ENCODE data around the gene TSPOAP1.
A peak's percentile ranks its signal among the peaks of the same experiment; 100 is the strongest.

The TSPOAP1 gene

GRCh38 chr17:58312021-58312630, 16.5 kb downstream of the TSPOAP1 start:
- Histone ChIP-seq H4K91ac (ENCODE audit: low read length) (no peak overlapping the region), H3K36me3 (ENCODE audit: control insufficient read depth in 1 of 2, insufficient read depth in 2 of 2, low read depth in 1 of 2, low read length in 2 of 2) (no peaks in the 10 kb centered on the region), H3K4me3 (ENCODE audit: insufficient read depth in 1 of 2, low read depth in 1 of 2, low read length in 2 of 2) (peak overlapping the region in 1 of 2 experiments; percentile 4), H2AK5ac (ENCODE audit: low read length, severe bottlenecking) (no peak overlapping the region), H3K4me1 (ENCODE audit: control insufficient read depth, insufficient read depth, low read depth, low read length) (no peaks in the 10 kb centered on the region), H3K18ac (ENCODE audit: low read depth in 1 of 2, low read length in 2 of 2) (no peak overlapping the region), H3K79me1 (replicated peaks; ENCODE audit: low read length, poor library complexity, severe bottlenecking) (no peaks in the 10 kb centered on the region), H2BK5ac (ENCODE audit: low read depth, low read length, poor library complexity, severe bottlenecking) (no peak overlapping the region), H3K9me3 (ENCODE audit: control insufficient read depth, low read length) (no peaks in the 10 kb centered on the region), H3K4ac (ENCODE audit: low read depth in 1 of 2, low read length in 2 of 2) (no peak overlapping the region), H2BK120ac (ENCODE audit: low read depth, low read length) (no peak overlapping the region), H4K8ac (ENCODE audit: low read length) (no peak overlapping the region), H3K27me3 (ENCODE audit: control insufficient read depth in 1 of 2, insufficient read depth in 1 of 2, low read length in 2 of 2) (peaks cover 27 to 35% of the 10 kb centered on the region in 2 experiments), H2BK12ac (ENCODE audit: low read length in 2 of 2) (no peak overlapping the region), H2BK15ac (ENCODE audit: low read depth, poor library complexity, severe bottlenecking) (no peak overlapping the region), H3K4me2 (ENCODE audit: low read length, poor library complexity, severe bottlenecking) (no peak overlapping the region), H3K9ac (ENCODE audit: low read length) (no peak overlapping the region), H3K23ac (ENCODE audit: low read length in 2 of 2) (no peak overlapping the region), H3K14ac (ENCODE audit: low read length in 2 of 2) (no peak overlapping the region), H2AFZ (ENCODE audit: low read depth, low read length) (no peak overlapping the region), H3K27ac (ENCODE audit: low read length, poor library complexity, severe bottlenecking) (no peak overlapping the region)
- DNase-seq, result no peak
- 84% methylated on average over 20 of the region's 23 CpGs for WGBS

DNA sequence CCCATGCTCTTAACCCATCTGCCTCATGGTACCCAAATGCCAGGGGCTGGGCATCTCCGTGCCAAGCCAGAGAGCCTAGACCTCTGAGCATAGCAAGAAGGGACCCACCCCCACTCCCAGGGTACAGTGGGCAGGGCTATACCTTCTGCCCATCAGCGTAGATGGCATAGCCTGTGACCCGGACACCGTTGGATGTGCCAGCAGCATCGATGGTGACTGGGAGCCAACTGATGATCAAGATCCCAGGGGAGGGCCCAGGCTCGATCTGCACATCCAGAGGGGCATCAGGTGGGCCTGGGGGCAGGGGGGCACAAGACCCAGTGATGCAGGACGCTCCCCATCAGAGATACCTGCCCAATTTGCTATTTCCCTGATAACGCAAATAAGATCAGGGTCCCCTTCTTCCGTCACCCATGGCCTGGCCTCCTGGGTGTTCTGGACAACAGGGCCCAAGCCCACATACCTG, 17.1 kb downstream of the TSPOAP1 start:
- H3K23ac ChIP-seq (ENCODE audit: low read length in 2 of 2), result no peak overlapping the region
- no peak overlapping the region for H3K14ac ChIP-seq (ENCODE audit: low read length in 2 of 2)
- no peaks in the 10 kb centered on the region for H3K79me1 ChIP-seq (replicated peaks; ENCODE audit: low read length, poor library complexity, severe bottlenecking)
- no peak for DNase-seq
- H2AFZ ChIP-seq (ENCODE audit: low read depth, low read length), result no peak overlapping the region
- H3K27me3 ChIP-seq (ENCODE audit: control insufficient read depth in 1 of 2, insufficient read depth in 1 of 2, low read length in 2 of 2), result peaks cover 29 to 40% of the 10 kb centered on the region in 2 experiments
- no peak overlapping the region for H2BK5ac ChIP-seq (ENCODE audit: low read depth, low read length, poor library complexity, severe bottlenecking)
- H4K8ac ChIP-seq (ENCODE audit: low read length), result no peak overlapping the region
- no peak overlapping the region for H2BK120ac ChIP-seq (ENCODE audit: low read depth, low read length)
- 88% methylated on average over 9 of the region's 9 CpGs for WGBS
- H3K18ac ChIP-seq (ENCODE audit: low read depth in 1 of 2, low read length in 2 of 2), result no peak overlapping the region
- no peak overlapping the region for H4K91ac ChIP-seq (ENCODE audit: low read length)
- H2BK12ac ChIP-seq (ENCODE audit: low read length in 2 of 2), result no peak overlapping the region
- H2BK15ac ChIP-seq (ENCODE audit: low read depth, poor library complexity, severe bottlenecking), result peak overlapping the region; percentile 19
- no peaks in the 10 kb centered on the region for H3K36me3 ChIP-seq (ENCODE audit: control insufficient read depth in 1 of 2, insufficient read depth in 2 of 2, low read depth in 1 of 2, low read length in 2 of 2)
- no peak overlapping the region for H3K27ac ChIP-seq (ENCODE audit: low read length, poor library complexity, severe bottlenecking)
- H3K9me3 ChIP-seq (ENCODE audit: control insufficient read depth, low read length), result no peaks in the 10 kb centered on the region
- H3K4me3 ChIP-seq (ENCODE audit: insufficient read depth in 1 of 2, low read depth in 1 of 2, low read length in 2 of 2), result no peak overlapping the region
- H3K9ac ChIP-seq (ENCODE audit: low read length), result no peak overlapping the region
- H2AK5ac ChIP-seq (ENCODE audit: low read length, severe bottlenecking), result no peak overlapping the region
- H3K4me1 ChIP-seq (ENCODE audit: control insufficient read depth, insufficient read depth, low read depth, low read length), result no peaks in the 10 kb centered on the region
- no peak overlapping the region for H3K4ac ChIP-seq (ENCODE audit: low read depth in 1 of 2, low read length in 2 of 2)
- no peak overlapping the region for H3K4me2 ChIP-seq (ENCODE audit: low read length, poor library complexity, severe bottlenecking)

- no peak overlapping the region for H3K4me3 ChIP-seq (ENCODE audit: insufficient read depth in 1 of 2, low read depth in 1 of 2, low read length in 2 of 2)
- H4K91ac ChIP-seq (ENCODE audit: low read length), result no peak overlapping the region
- no peaks in the 10 kb centered on the region for H3K79me1 ChIP-seq (replicated peaks; ENCODE audit: low read length, poor library complexity, severe bottlenecking)
- no peak overlapping the region for H2BK120ac ChIP-seq (ENCODE audit: low read depth, low read length)
- H2BK15ac ChIP-seq (ENCODE audit: low read depth, poor library complexity, severe bottlenecking), result no peak overlapping the region
- no peak for DNase-seq
- H4K8ac ChIP-seq (ENCODE audit: low read length), result no peak overlapping the region
- H2BK5ac ChIP-seq (ENCODE audit: low read depth, low read length, poor library complexity, severe bottlenecking), result no peak overlapping the region
- peak overlapping the region in 1 of 2 experiments; percentile 23 for H3K14ac ChIP-seq (ENCODE audit: low read length in 2 of 2)
- no peak overlapping the region for H2AFZ ChIP-seq (ENCODE audit: low read depth, low read length)
- H3K27me3 ChIP-seq (ENCODE audit: control insufficient read depth in 1 of 2, insufficient read depth in 1 of 2, low read length in 2 of 2), result peaks cover 26 to 43% of the 10 kb centered on the region in 2 experiments
- no peak overlapping the region for H2BK12ac ChIP-seq (ENCODE audit: low read length in 2 of 2)
- H3K4me2 ChIP-seq (ENCODE audit: low read length, poor library complexity, severe bottlenecking), result no peak overlapping the region
- H3K18ac ChIP-seq (ENCODE audit: low read depth in 1 of 2, low read length in 2 of 2), result no peak overlapping the region
- H3K36me3 ChIP-seq (ENCODE audit: control insufficient read depth in 1 of 2, insufficient read depth in 2 of 2, low read depth in 1 of 2, low read length in 2 of 2), result no peaks in the 10 kb centered on the region
- no peak overlapping the region for H3K23ac ChIP-seq (ENCODE audit: low read length in 2 of 2)
- WGBS, result 92% methylated on average over 23 of the region's 23 CpGs
- H3K4me1 ChIP-seq (ENCODE audit: control insufficient read depth, insufficient read depth, low read depth, low read length), result no peaks in the 10 kb centered on the region
- no peak overlapping the region for H2AK5ac ChIP-seq (ENCODE audit: low read length, severe bottlenecking)
- no peak overlapping the region for H3K27ac ChIP-seq (ENCODE audit: low read length, poor library complexity, severe bottlenecking)
- H3K9ac ChIP-seq (ENCODE audit: low read length), result no peak overlapping the region
- H3K4ac ChIP-seq (ENCODE audit: low read depth in 1 of 2, low read length in 2 of 2), result no peak overlapping the region
- H3K9me3 ChIP-seq (ENCODE audit: control insufficient read depth, low read length), result no peaks in the 10 kb centered on the region
Measured at GRCh38 chr17:58310511-58311428, 17.8 kb downstream of the TSPOAP1 start.

DNA sequence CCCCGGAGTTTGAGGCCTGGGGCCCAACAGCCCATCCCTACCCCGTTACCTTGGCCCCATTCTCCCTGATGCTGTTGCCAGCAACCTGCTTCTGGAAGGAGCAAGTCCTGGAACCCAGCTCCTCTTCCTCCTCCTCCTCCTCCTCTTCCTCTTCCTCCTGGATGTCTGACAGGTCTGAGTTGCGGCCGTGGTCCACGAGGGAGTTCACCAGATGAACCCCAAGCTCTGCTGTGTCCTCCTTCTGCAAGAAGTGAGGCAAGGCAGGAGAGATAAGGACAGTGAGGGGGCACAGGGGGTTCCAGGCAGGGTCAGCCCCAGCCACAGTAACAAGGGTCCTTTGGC, 18.7 kb downstream of the TSPOAP1 start:
- Histone ChIP-seq H2AFZ (ENCODE audit: low read depth, low read length) (no peak overlapping the region), H2BK5ac (ENCODE audit: low read depth, low read length, poor library complexity, severe bottlenecking) (no peak overlapping the region), H3K27ac (ENCODE audit: low read length, poor library complexity, severe bottlenecking) (no peak overlapping the region), H3K9ac (ENCODE audit: low read length) (no peak overlapping the region), H2BK12ac (ENCODE audit: low read length in 2 of 2) (no peak overlapping the region), H3K9me3 (ENCODE audit: control insufficient read depth, low read length) (no peaks in the 10 kb centered on the region), H3K4me2 (ENCODE audit: low read length, poor library complexity, severe bottlenecking) (no peak overlapping the region), H3K14ac (ENCODE audit: low read length in 2 of 2) (no peak overlapping the region), H3K4me1 (ENCODE audit: control insufficient read depth, insufficient read depth, low read depth, low read length) (no peaks in the 10 kb centered on the region), H3K27me3 (ENCODE audit: control insufficient read depth in 1 of 2, insufficient read depth in 1 of 2, low read length in 2 of 2) (peaks cover 26 to 43% of the 10 kb centered on the region in 2 experiments), H2BK120ac (ENCODE audit: low read depth, low read length) (no peak overlapping the region), H3K23ac (ENCODE audit: low read length in 2 of 2) (no peak overlapping the region), H3K79me1 (replicated peaks; ENCODE audit: low read length, poor library complexity, severe bottlenecking) (no peaks in the 10 kb centered on the region), H3K4ac (ENCODE audit: low read depth in 1 of 2, low read length in 2 of 2) (no peak overlapping the region), H3K4me3 (ENCODE audit: insufficient read depth in 1 of 2, low read depth in 1 of 2, low read length in 2 of 2) (no peak overlapping the region), H4K91ac (ENCODE audit: low read length) (no peak overlapping the region), H3K18ac (ENCODE audit: low read depth in 1 of 2, low read length in 2 of 2) (no peak overlapping the region), H3K36me3 (ENCODE audit: control insufficient read depth in 1 of 2, insufficient read depth in 2 of 2, low read depth in 1 of 2, low read length in 2 of 2) (no peaks in the 10 kb centered on the region), H4K8ac (ENCODE audit: low read length) (no peak overlapping the region), H2AK5ac (ENCODE audit: low read length, severe bottlenecking) (no peak overlapping the region), H2BK15ac (ENCODE audit: low read depth, poor library complexity, severe bottlenecking) (no peak overlapping the region)
- DNase-seq, result no peak
- WGBS, result 66% methylated on average over 5 of the region's 5 CpGs
